ENCODE data around the gene BEND6. TPM values are rescaled to one million over a fixed set of nuclear protein-coding genes. Genes with fewer than 3 reads are reported as not detected.

Gene BEND6
- total and polyA plus RNA-seq, 2 donors (not counting 3 experiments of a cell fraction or from before 2014, with no cell fraction given) = 0.15 to 0.66 TPM

GRCh38 chr6:56947924-56948323 is 7.0 kb upstream of the BEND6 start:
- Histone ChIP-seq H4K20me1 (replicated peaks; ENCODE audit: control insufficient read depth, extremely low read depth, insufficient read depth, low read length) (no peaks in the 10 kb centered on the region), H3K4me1 (ENCODE audit: control insufficient read depth, extremely low read depth, insufficient read depth, low read length) (peaks cover 16% of the 10 kb centered on the region), H3K4me3 (replicated peaks in 1 of 3; ENCODE audit: insufficient read depth in 1 of 3, low read depth in 1 of 3, low read length in 3 of 3) (no peak overlapping the region), H3K9ac (replicated peaks; ENCODE audit: extremely low read depth, insufficient read depth, low read length) (no peak overlapping the region), H3K4me2 (ENCODE audit: insufficient read depth, low read length) (no peak overlapping the region), H3K79me2 (ENCODE audit: control insufficient read depth, insufficient read depth, low read length) (no peaks in the 10 kb centered on the region), H3K9me1 (replicated peaks; ENCODE audit: control insufficient read depth, extremely low read depth, insufficient read depth, low read length) (no peaks in the 10 kb centered on the region), H2AFZ (ENCODE audit: low read depth, low read length) (no peak overlapping the region), H3K27me3 (ENCODE audit: control insufficient read depth in 2 of 2, insufficient read depth in 2 of 2, low read length in 2 of 2) (no peaks in the 10 kb centered on the region), H3K36me3 (ENCODE audit: control insufficient read depth in 2 of 2, extremely low read depth in 1 of 2, insufficient read depth in 2 of 2, low read length in 2 of 2) (no peaks in the 10 kb centered on the region), H3K27ac (ENCODE audit: insufficient read depth, low read depth, low read length) (no peak overlapping the region), H3K9me3 (replicated peaks; ENCODE audit: control insufficient read depth, insufficient read depth, low read length) (no peaks in the 10 kb centered on the region)
- FAIRE-seq (no peak), DNase-seq (ENCODE audit: low read depth, low spot score) (no peak)
- no TSS peak for BruUV-seq (replicated peaks)
- ChIA-PET CTCF (interaction anchor here (1.5 kb wide), 1 partner anchor 13 kb away, joined by 5 read pairs; no protein-coding TSS in a partner anchor), POLR2A (no interaction called here)
- dilution Hi-C loops (cut with MboI; ENCODE audit: extremely low pct_ligation_motif_present, low sequenced_read_pairs) = no loop called here
- TF ChIP-seq, protein P1, sequence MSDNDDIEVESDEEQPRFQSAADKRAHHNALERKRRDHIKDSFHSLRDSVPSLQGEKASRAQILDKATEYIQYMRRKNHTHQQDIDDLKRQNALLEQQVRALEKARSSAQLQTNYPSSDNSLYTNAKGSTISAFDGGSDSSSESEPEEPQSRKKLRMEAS (IDR thresholded peaks at IDR 0.05; ENCODE audit: insufficient read depth, insufficient read length) = no peak
- TF ChIP-seq GATA2 (IDR thresholded peaks at IDR 0.05; ENCODE audit: insufficient read depth, insufficient read length, low read depth, low read length) = no peak
- no peak for TF ChIP-seq POLR2A (IDR thresholded peaks at IDR 0.05; ENCODE audit: low read depth, low read length)
- no peak for TF ChIP-seq JUN (IDR thresholded peaks at IDR 0.05; ENCODE audit: borderline replicate concordance, insufficient read depth, insufficient read length, low read depth)
- TF ChIP-seq EZH2 (IDR thresholded peaks at IDR 0.05; ENCODE audit: borderline replicate concordance, low read depth, low read length, severe bottlenecking) = no peak
- TF ChIP-seq FOS (IDR thresholded peaks at IDR 0.05; ENCODE audit: borderline replicate concordance, insufficient read depth, low read length) = no peak
- TF ChIP-seq MYC (IDR thresholded peaks at IDR 0.05; ENCODE audit: low read depth, low read length) = no peak
- no peak for TF ChIP-seq CTCF (IDR thresholded peaks at IDR 0.05; ENCODE audit: extremely low read depth in 1 of 2, insufficient read depth in 1 of 2, low read depth in 1 of 2, low read length in 2 of 2)
- no peak for TF ChIP-seq POLR2AphosphoS5 (IDR thresholded peaks at IDR 0.05; ENCODE audit: insufficient read depth, low read depth, low read length)
- intact Hi-C loops (cut with micrococcal nuclease) = no loop called here

Data from endothelial cell of umbilical vein (primary cell).